ENCODE results near the gene KRT80. TPM values are rescaled to one million over a fixed set of nuclear protein-coding genes. Genes with fewer than 3 reads are reported as not detected.

Gene KRT80
- total RNA-seq, 1 donor from 2014 or later = 0.07 TPM

DNA sequence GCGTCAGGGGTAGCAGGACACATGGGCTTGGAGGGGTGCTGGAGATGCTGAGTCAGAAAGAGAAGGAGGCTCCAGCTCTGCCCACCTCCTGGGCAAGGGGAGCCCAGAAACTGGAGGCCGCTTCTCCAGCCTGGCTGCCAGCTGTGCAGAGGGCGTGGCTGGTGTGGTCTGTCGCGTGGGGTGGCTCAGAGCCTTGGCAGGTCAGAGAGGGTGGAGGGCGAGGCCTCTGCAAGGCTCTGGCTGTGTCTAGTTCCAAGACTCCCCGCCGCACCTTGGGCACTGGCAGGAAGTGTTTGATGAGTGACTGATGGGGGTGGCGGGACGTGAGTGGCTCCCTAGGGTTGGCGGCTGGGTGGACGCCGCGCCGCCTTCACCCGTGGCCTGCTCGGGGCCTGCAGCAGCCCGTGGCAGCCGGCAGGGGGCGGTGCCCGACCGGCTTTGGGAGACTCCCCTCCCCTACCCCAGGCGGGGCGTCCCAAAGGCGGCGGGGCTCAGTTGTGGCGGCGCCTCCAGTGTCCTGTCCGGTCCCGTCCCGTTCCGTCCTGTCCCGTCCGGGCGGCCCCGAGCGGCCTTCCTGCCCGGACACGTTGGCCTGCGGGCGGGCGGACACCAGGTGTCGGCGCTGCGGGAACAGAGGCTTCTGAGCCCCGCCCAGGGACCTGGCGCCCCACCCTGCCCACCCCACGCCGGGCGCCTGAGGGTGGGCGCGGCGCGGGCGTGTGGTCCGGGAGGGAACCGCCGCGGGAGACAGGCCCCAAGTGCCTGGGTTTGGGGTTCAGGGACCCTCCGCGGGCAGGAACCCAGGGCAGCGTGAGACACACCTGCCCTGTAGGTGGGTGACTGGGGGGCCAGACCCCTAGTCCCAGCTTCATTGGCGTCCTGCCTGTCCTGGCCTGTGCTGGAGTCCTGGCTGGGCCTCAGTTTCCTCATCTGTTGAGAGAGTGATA is 39.7 kb downstream of the KRT80 start:
- Mint-ChIP-seq H3K36me3 (ENCODE audit: insufficient read depth) (no peaks in the 10 kb centered on the region), H3K27ac (no peak overlapping the region), H3K27me3 (peaks cover 18% of the 10 kb centered on the region), H3K9me3 (ENCODE audit: low read depth) (no peaks in the 10 kb centered on the region), H3K4me3 (ENCODE audit: low read depth) (no peak overlapping the region), H3K4me1 (ENCODE audit: low read depth) (peaks cover 4% of the 10 kb centered on the region)
- peak; percentile 68 for DNase-seq (ENCODE audit: low spot score, unreplicated experiment)
- TF ChIP-seq, protein P1, sequence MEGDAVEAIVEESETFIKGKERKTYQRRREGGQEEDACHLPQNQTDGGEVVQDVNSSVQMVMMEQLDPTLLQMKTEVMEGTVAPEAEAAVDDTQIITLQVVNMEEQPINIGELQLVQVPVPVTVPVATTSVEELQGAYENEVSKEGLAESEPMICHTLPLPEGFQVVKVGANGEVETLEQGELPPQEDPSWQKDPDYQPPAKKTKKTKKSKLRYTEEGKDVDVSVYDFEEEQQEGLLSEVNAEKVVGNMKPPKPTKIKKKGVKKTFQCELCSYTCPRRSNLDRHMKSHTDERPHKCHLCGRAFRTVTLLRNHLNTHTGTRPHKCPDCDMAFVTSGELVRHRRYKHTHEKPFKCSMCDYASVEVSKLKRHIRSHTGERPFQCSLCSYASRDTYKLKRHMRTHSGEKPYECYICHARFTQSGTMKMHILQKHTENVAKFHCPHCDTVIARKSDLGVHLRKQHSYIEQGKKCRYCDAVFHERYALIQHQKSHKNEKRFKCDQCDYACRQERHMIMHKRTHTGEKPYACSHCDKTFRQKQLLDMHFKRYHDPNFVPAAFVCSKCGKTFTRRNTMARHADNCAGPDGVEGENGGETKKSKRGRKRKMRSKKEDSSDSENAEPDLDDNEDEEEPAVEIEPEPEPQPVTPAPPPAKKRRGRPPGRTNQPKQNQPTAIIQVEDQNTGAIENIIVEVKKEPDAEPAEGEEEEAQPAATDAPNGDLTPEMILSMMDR (IDR thresholded peaks at IDR 0.05; ENCODE audit: unreplicated experiment) = peak; percentile 92

DNA sequence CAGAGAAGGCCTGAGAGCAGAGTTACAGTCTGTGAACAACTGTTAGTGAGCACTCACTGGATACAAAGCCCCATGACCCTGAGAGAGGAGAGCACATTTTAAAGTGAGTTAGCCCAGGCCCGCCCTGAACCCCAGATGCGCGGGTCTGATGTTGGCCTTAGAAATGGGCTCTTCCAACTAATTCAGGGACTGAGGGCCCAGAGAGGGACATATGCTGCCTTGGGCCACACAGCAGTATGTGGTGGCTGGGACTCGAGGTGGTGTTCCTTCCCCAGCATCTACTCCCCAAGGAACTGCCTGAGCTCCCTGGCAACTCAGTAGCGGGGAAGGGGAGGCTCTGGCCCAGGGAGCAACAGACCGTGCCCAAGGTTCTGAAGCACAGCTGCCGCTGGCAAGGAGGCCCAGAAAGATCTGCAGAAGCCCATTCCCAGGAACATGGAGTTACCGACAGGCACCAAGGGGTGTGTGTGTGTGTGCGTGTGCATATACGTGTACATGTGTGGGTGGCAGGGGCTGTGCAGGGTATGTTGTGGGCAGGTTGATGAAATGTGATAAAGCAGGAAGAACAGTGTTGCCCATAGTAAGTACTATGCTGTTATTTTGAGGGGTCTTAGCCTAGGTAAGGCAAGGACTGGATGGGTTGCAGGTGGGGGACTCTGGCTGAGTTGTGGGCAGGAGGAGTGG is 40.5 kb downstream of the KRT80 start:
- Mint-ChIP-seq H3K9me3 (ENCODE audit: low read depth) (no peaks in the 10 kb centered on the region), H3K36me3 (ENCODE audit: insufficient read depth) (no peaks in the 10 kb centered on the region), H3K4me1 (ENCODE audit: low read depth) (peaks cover 4% of the 10 kb centered on the region), H3K4me3 (ENCODE audit: low read depth) (no peak overlapping the region), H3K27ac (no peak overlapping the region), H3K27me3 (peaks cover 18% of the 10 kb centered on the region)
- TF ChIP-seq, protein P1 (IDR thresholded peaks at IDR 0.05; ENCODE audit: unreplicated experiment) = no peak
- no peak for DNase-seq (ENCODE audit: low spot score, unreplicated experiment)

DNA sequence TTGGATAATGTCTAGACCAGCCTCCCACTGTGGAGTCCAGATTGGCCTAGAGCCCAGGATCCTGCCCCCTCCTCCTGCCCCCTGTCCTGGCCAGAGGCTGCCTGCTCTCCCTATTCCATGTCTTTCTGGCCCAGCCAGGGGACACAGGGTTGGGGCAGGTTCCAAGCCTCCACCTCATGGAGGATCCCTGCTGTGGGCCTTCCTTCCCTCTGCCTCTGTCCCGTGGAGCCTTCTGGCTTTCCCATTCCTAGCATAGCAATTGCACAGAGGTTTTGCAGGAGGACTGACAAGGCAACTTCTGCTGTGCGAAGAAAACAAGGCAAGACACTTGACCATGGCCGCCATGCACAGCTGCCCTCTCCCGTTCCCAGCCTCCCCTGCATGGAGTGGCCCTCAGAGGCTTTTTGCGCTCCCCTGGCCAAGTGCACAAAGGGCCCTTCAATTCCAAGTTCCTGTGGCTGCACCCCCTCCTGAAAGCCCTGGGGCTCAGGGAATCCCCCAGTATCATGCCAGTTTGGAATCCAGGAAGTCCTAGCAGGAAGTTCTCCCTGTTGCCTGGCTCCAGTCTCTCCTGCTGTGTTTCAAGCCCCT is 42.1 kb downstream of the KRT80 start:
- no peak for DNase-seq (ENCODE audit: low spot score, unreplicated experiment)
- H3K27ac Mint-ChIP-seq = no peak overlapping the region
- peaks cover 21% of the 10 kb centered on the region for H3K27me3 Mint-ChIP-seq
- H3K4me1 Mint-ChIP-seq (ENCODE audit: low read depth) = peaks cover 5% of the 10 kb centered on the region
- no peaks in the 10 kb centered on the region for H3K36me3 Mint-ChIP-seq (ENCODE audit: insufficient read depth)
- H3K4me3 Mint-ChIP-seq (ENCODE audit: low read depth) = no peak overlapping the region
- H3K9me3 Mint-ChIP-seq (ENCODE audit: low read depth) = no peaks in the 10 kb centered on the region
- TF ChIP-seq, protein P1 (IDR thresholded peaks at IDR 0.05; ENCODE audit: unreplicated experiment) = no peak

DNA sequence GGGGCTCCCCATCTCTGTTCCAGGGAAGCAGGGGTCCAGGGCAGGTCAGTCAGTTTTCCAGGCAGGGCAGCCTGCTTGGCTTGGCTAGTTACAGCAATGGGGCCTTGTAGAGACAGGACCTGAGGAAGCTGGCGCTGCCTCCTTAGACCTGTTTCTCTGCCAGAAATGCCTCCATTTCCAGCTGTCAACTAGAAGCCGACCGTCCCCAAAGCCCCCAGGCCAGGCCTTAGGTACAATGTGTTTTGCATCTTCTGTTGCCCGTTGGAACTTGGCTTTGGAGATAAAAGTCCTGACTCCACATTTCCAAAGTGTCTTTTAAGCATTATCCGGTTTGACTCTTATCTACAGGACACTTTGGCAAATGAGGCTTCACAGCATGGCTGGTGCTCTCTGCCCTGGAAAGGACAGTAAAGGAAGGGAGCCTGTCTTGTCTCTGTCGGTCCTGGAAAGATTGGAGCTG is 42.6 kb downstream of the KRT80 start:
- H3K9me3 Mint-ChIP-seq (ENCODE audit: low read depth) = no peaks in the 10 kb centered on the region
- TF ChIP-seq, protein P1 (IDR thresholded peaks at IDR 0.05; ENCODE audit: unreplicated experiment) = no peak
- H3K27ac Mint-ChIP-seq = no peak overlapping the region
- no peaks in the 10 kb centered on the region for H3K36me3 Mint-ChIP-seq (ENCODE audit: insufficient read depth)
- peaks cover 21% of the 10 kb centered on the region for H3K27me3 Mint-ChIP-seq
- H3K4me1 Mint-ChIP-seq (ENCODE audit: low read depth) = peaks cover 5% of the 10 kb centered on the region
- DNase-seq (ENCODE audit: low spot score, unreplicated experiment) = no peak
- no peak overlapping the region for H3K4me3 Mint-ChIP-seq (ENCODE audit: low read depth)
